Measurements from ENCODE around the gene UMODL1. TPM values are rescaled to one million over a fixed set of nuclear protein-coding genes. Genes with fewer than 3 reads are reported as not detected.

Gene UMODL1
- total RNA-seq, 1 donor from 2014 or later = not detected

DNA sequence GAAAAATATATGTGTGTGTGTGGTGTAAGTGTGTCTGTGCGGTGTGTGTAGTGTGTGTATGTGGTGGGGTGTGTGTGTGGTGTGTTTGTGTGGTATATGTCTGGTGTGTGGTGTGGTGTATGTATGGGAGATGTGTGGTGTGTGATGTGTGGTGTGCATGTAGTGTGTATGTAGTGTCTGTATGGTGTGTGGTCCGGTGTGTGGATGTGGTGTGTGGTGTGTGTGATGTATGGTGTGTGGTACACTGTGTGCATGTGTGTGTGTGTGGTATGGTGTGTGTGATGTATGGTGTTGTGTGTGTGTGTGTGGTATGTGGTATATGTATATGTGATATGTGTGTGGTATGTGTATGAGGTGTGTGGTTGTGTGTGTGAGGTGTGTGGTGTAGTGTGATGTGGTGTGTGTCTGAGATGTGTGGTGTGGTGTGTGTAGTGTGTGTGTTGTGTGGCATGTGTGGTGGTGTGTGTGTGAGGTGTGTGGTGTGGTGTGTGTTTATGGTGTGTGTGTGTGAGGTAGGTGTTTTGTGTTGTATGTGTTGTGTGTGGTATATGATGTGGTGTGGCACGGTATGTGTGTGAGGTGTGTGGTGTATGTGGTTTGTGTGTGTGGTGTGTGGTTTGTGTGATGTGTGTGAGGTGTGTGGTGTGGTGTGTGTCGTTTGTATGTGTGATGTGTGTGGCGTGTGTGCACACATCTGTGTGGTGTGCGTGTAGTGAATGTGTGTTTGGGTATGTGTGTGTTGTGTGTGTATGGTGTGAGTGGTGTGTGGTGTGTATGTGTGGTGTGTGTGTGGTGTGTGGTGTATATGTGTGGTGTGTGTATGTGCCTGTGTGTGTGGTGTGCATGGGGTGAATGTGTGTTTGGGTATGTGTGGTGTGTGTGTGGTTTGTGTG lies 112.5 kb downstream of the UMODL1 start:
- H3K9me3 Mint-ChIP-seq = peaks cover 7% of the 10 kb centered on the region
- peaks cover 7% of the 10 kb centered on the region for H3K27me3 Mint-ChIP-seq
- H3K4me1 Mint-ChIP-seq = peaks cover 31% of the 10 kb centered on the region
- DNase-seq = no peak
- no peak overlapping the region for H3K4me3 Mint-ChIP-seq
- intact Hi-C loops (cut with micrococcal nuclease) = no loop called here
- peaks cover 9% of the 10 kb centered on the region for H3K36me3 Mint-ChIP-seq (ENCODE audit: low read depth)
- H3K27ac Mint-ChIP-seq = no peak overlapping the region

DNA sequence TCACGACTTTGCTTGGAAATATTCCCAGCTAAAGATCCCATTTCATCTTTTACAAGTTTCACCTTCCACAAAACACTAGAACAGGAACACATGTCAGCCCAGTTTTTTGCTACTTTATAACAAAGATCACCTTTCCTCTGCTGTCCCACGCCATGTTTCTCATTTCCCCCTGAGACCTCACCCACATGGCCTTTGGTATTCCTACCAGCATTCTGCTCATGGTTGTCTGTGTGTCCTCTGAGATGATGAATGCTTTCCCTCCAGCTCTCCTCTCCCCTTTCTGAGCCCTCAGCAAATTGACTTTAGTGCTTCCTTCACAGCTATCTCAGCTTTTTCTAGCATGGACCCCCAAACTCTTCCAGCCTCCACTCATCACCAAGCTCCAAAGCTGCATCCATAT lies 115.5 kb downstream of the UMODL1 start:
- H3K4me1 Mint-ChIP-seq = peaks cover 51% of the 10 kb centered on the region
- H3K9me3 Mint-ChIP-seq = peaks cover 7% of the 10 kb centered on the region
- DNase-seq = no peak
- H3K4me3 Mint-ChIP-seq = no peak overlapping the region
- intact Hi-C loops (cut with micrococcal nuclease) = loop anchor here (5.0 kb wide), 1 partner anchor 206 kb away; no protein-coding TSS in a partner anchor
- peaks cover 9% of the 10 kb centered on the region for H3K36me3 Mint-ChIP-seq (ENCODE audit: low read depth)
- H3K27ac Mint-ChIP-seq = no peak overlapping the region
- H3K27me3 Mint-ChIP-seq = peaks cover 2% of the 10 kb centered on the region

DNA sequence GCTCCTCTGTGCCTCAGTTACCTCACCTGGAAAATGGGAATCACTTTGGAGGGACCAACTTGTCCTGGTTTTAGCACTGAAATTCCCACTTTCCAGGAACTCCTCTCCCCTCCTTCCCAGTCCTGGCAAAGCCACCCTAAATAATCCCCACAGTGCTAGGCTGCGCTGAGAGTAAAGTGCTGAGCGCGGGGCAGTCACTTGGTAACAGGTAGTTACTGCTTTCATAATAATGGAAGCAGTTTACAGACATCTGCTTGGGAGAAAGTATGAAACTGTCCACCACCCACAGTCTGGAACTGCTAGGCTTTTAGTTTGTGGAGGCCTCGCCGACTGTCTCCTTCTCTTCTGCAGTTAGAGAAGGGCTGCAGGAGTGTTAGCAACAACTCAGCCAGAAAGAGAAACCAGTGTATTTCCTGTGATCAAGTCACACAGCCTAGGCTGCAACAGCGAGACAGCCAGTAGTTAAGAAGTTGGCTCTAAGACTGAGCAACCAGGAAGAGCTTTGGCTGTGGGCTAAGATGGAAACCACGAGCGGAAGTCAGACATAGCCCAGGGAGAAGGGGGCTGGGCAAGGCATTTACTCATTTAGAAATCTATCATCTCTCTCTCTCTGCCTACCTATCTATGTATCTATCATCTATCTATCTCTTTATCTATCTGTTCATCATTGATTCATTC lies 117.0 kb downstream of the UMODL1 start:
- Mint-ChIP-seq H3K4me3 (peak overlapping the region; percentile 68), H3K4me1 (peaks cover 65% of the 10 kb centered on the region), H3K27ac (peak overlapping the region; percentile 93), H3K36me3 (ENCODE audit: low read depth) (peaks cover 9% of the 10 kb centered on the region), H3K9me3 (peaks cover 7% of the 10 kb centered on the region), H3K27me3 (peaks cover 2% of the 10 kb centered on the region)
- DNase-seq = peak; percentile 95
- intact Hi-C loops (cut with micrococcal nuclease) = loop anchor here (1.0 to 5.0 kb wide), 4 partner anchors 40 to 204 kb away; no protein-coding TSS in a partner anchor

DNA sequence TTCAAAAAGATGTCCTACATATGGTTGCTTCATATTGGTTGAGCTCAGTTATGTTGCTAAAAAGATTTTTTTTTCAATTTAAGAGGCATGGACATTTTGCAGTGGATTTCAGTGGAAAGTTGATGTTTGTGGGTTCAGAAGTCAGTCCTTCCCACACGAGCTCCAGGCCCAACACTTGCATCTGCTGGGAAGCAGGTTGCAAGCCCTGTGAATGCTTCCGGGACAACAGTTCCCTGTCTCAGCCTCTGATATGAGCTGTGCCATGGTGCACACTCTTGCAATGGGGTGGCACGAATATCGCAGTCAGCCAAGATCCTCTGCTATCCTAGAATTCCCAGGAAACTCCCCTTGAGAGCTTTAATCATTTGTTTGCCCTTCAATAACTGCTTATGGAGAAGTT lies 117.5 kb downstream of the UMODL1 start:
- Mint-ChIP-seq H3K4me3 (peak overlapping the region; percentile 68), H3K27ac (peak overlapping the region; percentile 93), H3K4me1 (peaks cover 70% of the 10 kb centered on the region), H3K27me3 (peaks cover 2% of the 10 kb centered on the region), H3K36me3 (ENCODE audit: low read depth) (peaks cover 9% of the 10 kb centered on the region), H3K9me3 (peaks cover 7% of the 10 kb centered on the region)
- intact Hi-C loops (cut with micrococcal nuclease) = loop anchor here (1.0 to 5.0 kb wide), 4 partner anchors 40 to 204 kb away; no protein-coding TSS in a partner anchor
- peak; percentile 67 for DNase-seq

DNA sequence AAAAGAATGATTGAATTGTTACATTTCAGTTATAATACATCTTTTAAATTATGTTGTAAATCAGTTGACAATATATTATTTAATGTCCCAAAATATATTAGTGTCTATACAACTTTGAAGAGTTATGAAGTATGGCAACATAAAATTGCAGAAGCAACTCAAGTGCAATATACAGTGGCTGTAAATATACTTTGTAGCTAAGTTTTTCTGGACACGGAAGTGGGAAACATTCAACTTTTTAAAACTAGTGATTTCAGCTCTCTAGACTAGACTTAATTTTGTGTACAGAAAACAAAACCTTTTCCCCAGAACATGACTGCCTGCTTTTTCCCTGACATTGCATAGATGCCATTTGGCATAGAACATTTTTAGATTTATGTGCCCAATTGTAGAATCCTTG lies 118.3 kb downstream of the UMODL1 start:
- DNase-seq = no peak
- Mint-ChIP-seq H3K4me1 (peaks cover 75% of the 10 kb centered on the region), H3K4me3 (peak overlapping the region; percentile 26), H3K36me3 (ENCODE audit: low read depth) (peaks cover 9% of the 10 kb centered on the region), H3K9me3 (peaks cover 7% of the 10 kb centered on the region), H3K27ac (no peak overlapping the region), H3K27me3 (peaks cover 2% of the 10 kb centered on the region)
- intact Hi-C loops (cut with micrococcal nuclease) = loop anchor here (5.0 kb wide), 1 partner anchor 203 kb away; no protein-coding TSS in a partner anchor

DNA sequence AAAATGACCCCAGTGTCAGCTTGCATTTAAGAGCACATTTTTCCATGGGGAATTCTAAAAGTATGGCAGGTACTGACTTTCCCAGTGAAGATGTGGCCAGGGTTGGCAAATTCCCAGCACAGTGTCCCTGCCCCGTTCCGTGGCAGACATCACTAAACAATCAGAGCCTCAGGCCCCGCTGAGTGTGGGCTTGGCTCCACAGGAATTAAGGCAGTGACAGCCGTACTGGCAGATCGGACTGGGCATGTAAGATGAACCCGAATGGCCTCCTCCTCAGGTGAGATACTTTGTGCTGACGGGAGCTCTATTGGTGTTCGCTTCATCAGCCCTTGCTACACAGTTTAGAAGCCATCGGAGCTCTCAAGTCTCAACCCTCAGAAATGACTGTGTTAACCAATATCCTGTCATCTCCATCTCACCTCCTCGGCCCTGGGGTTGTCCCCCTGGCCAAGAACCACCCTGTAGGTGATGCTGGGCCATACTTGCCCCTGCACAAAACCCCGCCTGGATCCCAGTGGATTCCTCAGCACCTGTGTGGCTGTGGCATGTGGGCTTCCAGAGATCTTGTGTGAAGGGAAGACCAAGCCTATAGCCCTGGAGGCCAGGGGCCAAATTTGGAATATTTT lies 118.9 kb downstream of the UMODL1 start:
- intact Hi-C loops (cut with micrococcal nuclease) = loop anchor here (5.0 kb wide), 1 partner anchor 202 kb away; no protein-coding TSS in a partner anchor
- Mint-ChIP-seq H3K27me3 (peaks cover 2% of the 10 kb centered on the region), H3K9me3 (peaks cover 7% of the 10 kb centered on the region), H3K36me3 (ENCODE audit: low read depth) (peaks cover 9% of the 10 kb centered on the region), H3K27ac (peak overlapping the region; percentile 26), H3K4me3 (peak overlapping the region; percentile 26), H3K4me1 (peaks cover 77% of the 10 kb centered on the region)
- peak; percentile 80 for DNase-seq

DNA sequence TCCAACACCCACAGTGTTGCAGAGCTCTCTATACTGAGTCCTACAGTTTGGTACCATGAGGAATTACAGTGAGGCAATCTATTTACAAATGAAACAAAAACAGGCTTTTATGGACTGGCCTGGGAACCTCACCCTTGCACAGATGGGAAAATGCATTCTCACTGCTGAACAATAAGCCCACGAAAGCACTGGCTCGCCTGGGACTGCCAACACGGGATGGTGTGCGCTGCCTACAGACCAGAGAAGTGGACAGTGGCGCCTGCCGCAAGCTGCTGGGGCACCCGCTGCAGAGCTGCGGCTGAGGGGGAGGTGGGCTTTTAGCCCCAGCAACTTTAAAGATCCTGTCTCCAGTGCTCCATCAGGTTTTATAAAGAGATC lies 119.4 kb downstream of the UMODL1 start:
- H3K9me3 Mint-ChIP-seq = peaks cover 7% of the 10 kb centered on the region

DNA sequence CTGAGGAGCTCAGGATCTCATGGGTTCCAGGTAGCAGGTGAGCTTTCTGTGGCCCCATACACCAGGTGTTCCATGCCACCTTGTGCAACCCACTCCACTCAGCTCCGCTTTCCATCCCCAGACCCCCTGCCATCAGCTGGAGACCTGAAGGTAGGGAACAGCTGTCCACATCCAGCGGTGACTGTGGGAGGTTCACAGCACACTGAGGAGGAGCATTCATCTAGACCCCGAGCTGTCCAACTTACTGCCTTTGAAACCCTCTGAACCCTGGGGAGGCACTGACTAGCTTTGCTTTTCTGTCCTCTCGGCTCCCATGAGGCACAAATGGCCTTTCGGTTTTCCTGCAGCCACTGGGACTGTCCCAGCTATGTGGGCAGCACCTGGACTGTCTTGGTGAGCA lies 119.9 kb downstream of the UMODL1 start:
- H3K4me1 Mint-ChIP-seq = peaks cover 76% of the 10 kb centered on the region
- peaks cover 2% of the 10 kb centered on the region for H3K9me3 Mint-ChIP-seq
- DNase-seq = no peak
- peaks cover 2% of the 10 kb centered on the region for H3K27me3 Mint-ChIP-seq
- peaks cover 4% of the 10 kb centered on the region for H3K36me3 Mint-ChIP-seq (ENCODE audit: low read depth)
- H3K27ac Mint-ChIP-seq = no peak overlapping the region
- intact Hi-C loops (cut with micrococcal nuclease) = no loop called here
- H3K4me3 Mint-ChIP-seq = no peak overlapping the region

More for the DNA sequence above, 119.4 kb downstream of the UMODL1 start:
- Mint-ChIP-seq H3K36me3 (ENCODE audit: low read depth) (peaks cover 9% of the 10 kb centered on the region), H3K27me3 (peaks cover 2% of the 10 kb centered on the region), H3K27ac (no peak overlapping the region), H3K4me3 (peak overlapping the region; percentile 26), H3K4me1 (peaks cover 78% of the 10 kb centered on the region)
- no peak for DNase-seq
- intact Hi-C loops (cut with micrococcal nuclease) = no loop called here

DNA sequence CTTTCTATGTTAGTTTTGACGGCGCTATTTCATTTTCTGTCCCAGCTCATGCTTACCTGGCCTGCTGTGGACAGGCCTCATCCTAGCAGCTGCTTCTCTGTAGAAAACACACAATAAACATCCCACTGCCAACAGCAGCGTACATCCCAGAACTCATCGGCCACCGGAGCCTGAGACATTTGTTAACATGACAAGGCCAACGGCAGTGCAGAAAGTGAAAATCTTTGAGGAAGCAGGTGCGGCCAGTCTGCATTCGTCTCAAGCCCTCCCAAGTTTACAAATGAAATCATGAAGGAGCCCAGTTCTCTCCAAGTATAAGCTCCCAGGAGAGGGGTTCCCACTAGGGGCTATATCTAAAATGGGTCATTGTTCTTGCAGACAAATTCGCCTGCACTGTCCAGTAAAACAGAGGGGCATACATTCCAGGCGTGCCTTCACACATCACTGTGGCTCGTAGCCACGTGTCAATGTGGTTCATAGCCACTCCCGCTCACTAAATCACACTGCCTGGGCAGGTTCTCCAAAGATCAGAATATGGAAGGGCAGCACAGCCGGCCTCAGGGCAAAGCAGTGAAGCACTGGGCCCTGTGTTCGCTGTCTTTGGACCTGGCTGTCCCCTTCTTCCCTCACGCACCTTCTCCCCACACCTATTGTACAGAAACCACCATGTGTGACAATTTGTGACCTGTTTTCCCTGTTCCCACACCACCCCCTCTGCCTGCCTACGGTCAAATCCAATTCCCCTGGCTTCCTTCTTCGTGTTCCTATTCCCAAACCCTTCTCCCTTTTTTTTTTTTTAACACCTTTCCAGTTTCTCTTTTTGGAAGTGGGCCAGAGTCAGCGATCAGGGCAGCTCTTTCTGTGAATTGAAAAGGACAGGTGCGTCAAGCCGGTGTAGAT lies 120.8 kb downstream of the UMODL1 start:
- Mint-ChIP-seq H3K4me3 (no peak overlapping the region), H3K27ac (peak overlapping the region; percentile 3), H3K27me3 (peaks cover 2% of the 10 kb centered on the region), H3K36me3 (ENCODE audit: low read depth) (no peaks in the 10 kb centered on the region), H3K9me3 (no peaks in the 10 kb centered on the region), H3K4me1 (peaks cover 69% of the 10 kb centered on the region)
- no peak for DNase-seq
- intact Hi-C loops (cut with micrococcal nuclease) = loop anchor here (1.0 kb wide), 1 partner anchor 28 kb away; no protein-coding TSS in a partner anchor

Other genes with a start within 250 kb of the UMODL1 start
- 18.6 and 19.1 TPM in 2 replicates for gene PRDM15, start 192.0 kb upstream of the UMODL1 start, total RNA-seq
- 9.3 and 10.6 TPM in 2 replicates for gene C2CD2, start 117.3 kb upstream of the UMODL1 start, total RNA-seq
- 35.3 and 38.1 TPM in 2 replicates for gene ZBTB21, start 61.0 kb upstream of the UMODL1 start, total RNA-seq
- gene ABCG1, start 147.8 kb downstream of the UMODL1 start, total RNA-seq = 10.3 and 11.4 TPM in 2 replicates
- not detected in 2 replicates for gene TFF3, start 244.1 kb downstream of the UMODL1 start, total RNA-seq